Measurements from ENCODE around the gene SGSM2. TPM values are rescaled to one million over a fixed set of nuclear protein-coding genes. Genes with fewer than 3 reads are reported as not detected.

SGSM2 gene
- total RNA-seq, 1 donor: 29.8 TPM

GRCh38 chr17:2383628-2384167 lies 46.4 kb downstream of the SGSM2 start:
- DNase-seq (ENCODE audit: low read depth): peak; percentile 61
- no peak for TF ChIP-seq CTCF (IDR thresholded peaks at IDR 0.05; ENCODE audit: insufficient read depth, low read depth, low read length)

GRCh38 chr17:2384439-2385127 lies 47.3 kb downstream of the SGSM2 start:
- no peak overlapping the region for H3K4me3 ChIP-seq (ENCODE audit: low read depth, low read length)
- TF ChIP-seq CTCF (IDR thresholded peaks at IDR 0.05; ENCODE audit: insufficient read depth, low read depth, low read length): no peak
- DNase-seq (ENCODE audit: low read depth): no peak

More at GRCh38 chr17:2383628-2384167, 46.4 kb downstream of the SGSM2 start:
- H3K4me3 ChIP-seq (ENCODE audit: low read depth, low read length): no peak overlapping the region

- no peak for TF ChIP-seq CTCF (IDR thresholded peaks at IDR 0.05; ENCODE audit: insufficient read depth, low read depth, low read length)
- no peak for DNase-seq (ENCODE audit: low read depth)
- H3K4me3 ChIP-seq (ENCODE audit: low read depth, low read length): no peak overlapping the region
Measured at GRCh38 chr17:2385240-2386210, 48.2 kb downstream of the SGSM2 start.

- no peak for TF ChIP-seq CTCF (IDR thresholded peaks at IDR 0.05; ENCODE audit: insufficient read depth, low read depth, low read length)
- no peak for DNase-seq (ENCODE audit: low read depth)
- no peak overlapping the region for H3K4me3 ChIP-seq (ENCODE audit: low read depth, low read length)
Measured at GRCh38 chr17:2386400-2387085, 49.2 kb downstream of the SGSM2 start.

- TF ChIP-seq CTCF (IDR thresholded peaks at IDR 0.05; ENCODE audit: insufficient read depth, low read depth, low read length): no peak
- no peak overlapping the region for H3K4me3 ChIP-seq (ENCODE audit: low read depth, low read length)
- DNase-seq (ENCODE audit: low read depth): no peak
Measured at GRCh38 chr17:2387086-2388019, 50.1 kb downstream of the SGSM2 start.

Measured in fibroblast of villous mesenchyme (primary cell).